ENCODE results near the gene PRPF40A. TPM values are rescaled to one million over a fixed set of nuclear protein-coding genes. Genes with fewer than 3 reads are reported as not detected.

PRPF40A gene
- total RNA-seq, 1 donor from 2014 or later, result 131 TPM

DNA sequence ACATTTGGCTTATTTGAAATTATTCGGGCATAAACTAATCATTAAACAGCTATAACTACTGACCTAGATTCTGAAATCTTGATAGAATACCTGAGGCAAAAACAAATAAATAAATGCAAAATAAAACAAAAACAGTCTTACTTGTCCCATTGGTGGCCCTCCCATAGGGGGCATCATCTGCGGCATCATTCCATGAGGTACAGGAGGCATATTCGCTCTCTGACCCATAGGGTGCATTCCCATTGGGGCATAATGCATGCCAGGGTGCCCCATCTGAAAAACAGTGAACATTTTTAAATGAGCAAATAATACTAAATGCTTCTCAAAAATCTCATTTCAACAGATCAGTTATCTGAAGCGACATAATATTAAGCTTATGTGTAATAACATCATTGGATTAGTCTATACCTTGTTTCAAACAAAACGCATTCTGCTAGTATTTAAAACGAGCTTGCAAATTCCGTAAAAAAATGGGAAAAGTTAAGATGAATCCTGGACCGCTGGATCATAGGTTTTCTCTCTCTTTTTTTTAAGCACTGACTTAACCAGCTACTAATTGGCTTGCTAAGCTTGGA is 1.3 kb downstream of the PRPF40A start:
- Histone ChIP-seq H3K36me3 (ENCODE audit: insufficient read depth, low read length) (peaks cover 30% of the 10 kb centered on the region), H2AFZ (ENCODE audit: low read depth, low read length) (no peak overlapping the region), H4K20me1 (ENCODE audit: insufficient read depth, low read length) (peaks cover 47% of the 10 kb centered on the region), H3K27me3 (ENCODE audit: insufficient read depth, low read length) (no peaks in the 10 kb centered on the region), H3K4me3 (ENCODE audit: insufficient read depth, low read depth, low read length) (peak overlapping the region; percentile 95), H3K27ac (ENCODE audit: low read depth, low read length) (no peak overlapping the region), H3K4me1 (ENCODE audit: insufficient read depth, low read length) (peaks cover 16% of the 10 kb centered on the region), H3K9me3 (ENCODE audit: insufficient read depth, low read depth, low read length) (no peaks in the 10 kb centered on the region), H3K9ac (ENCODE audit: low read length) (peak overlapping the region; percentile 99), H3K79me2 (ENCODE audit: insufficient read depth, low read length) (peaks cover 86% of the 10 kb centered on the region), H3K4me2 (ENCODE audit: low read length) (peak overlapping the region; percentile 90)
- Mint-ChIP-seq H3K27me3 (ENCODE audit: low read depth, unreplicated experiment) (no peaks in the 10 kb centered on the region), H3K27ac (ENCODE audit: unreplicated experiment) (peak overlapping the region; percentile 88), H3K36me3 (ENCODE audit: low read depth, unreplicated experiment) (peaks cover 6% of the 10 kb centered on the region), H3K9me3 (ENCODE audit: unreplicated experiment) (no peaks in the 10 kb centered on the region), H3K4me3 (ENCODE audit: unreplicated experiment) (peak overlapping the region; percentile 96), H3K4me1 (ENCODE audit: low read depth, unreplicated experiment) (peaks cover 18% of the 10 kb centered on the region)
- peak; percentile 55 for TF ChIP-seq CTCF (IDR thresholded peaks at IDR 0.05; ENCODE audit: insufficient read depth, low read depth, low read length)
- TF ChIP-seq EZH2 (IDR thresholded peaks at IDR 0.05; ENCODE audit: insufficient read depth, low read length), result no peak
- no peak for DNase-seq (ENCODE audit: low read depth)
- FAIRE-seq, result no peak

DNA sequence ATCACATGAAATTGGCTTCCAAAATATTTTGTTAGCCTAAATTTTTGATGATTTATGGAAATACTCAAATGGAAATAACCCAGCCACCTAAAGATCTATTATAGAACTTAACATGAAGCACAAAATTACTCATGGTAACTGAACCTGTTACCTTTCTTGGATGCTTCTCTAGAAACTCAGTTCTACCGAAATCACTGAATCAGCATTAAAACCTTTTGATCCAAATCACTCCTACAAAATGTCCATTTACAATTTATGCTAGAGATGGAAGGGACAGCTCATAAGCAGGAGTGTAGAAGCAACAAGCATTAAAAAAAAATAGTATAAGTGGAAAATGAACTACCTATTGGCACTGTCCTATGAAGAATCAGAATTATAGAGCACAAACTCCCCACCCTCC is 2.1 kb downstream of the PRPF40A start:
- Histone ChIP-seq H3K4me3 (ENCODE audit: insufficient read depth, low read depth, low read length) (no peak overlapping the region), H3K27ac (ENCODE audit: low read depth, low read length) (no peak overlapping the region), H3K79me2 (ENCODE audit: insufficient read depth, low read length) (peaks cover 86% of the 10 kb centered on the region), H4K20me1 (ENCODE audit: insufficient read depth, low read length) (peaks cover 53% of the 10 kb centered on the region), H3K4me2 (ENCODE audit: low read length) (peak overlapping the region; percentile 90), H3K4me1 (ENCODE audit: insufficient read depth, low read length) (peaks cover 16% of the 10 kb centered on the region), H3K9me3 (ENCODE audit: insufficient read depth, low read depth, low read length) (no peaks in the 10 kb centered on the region), H2AFZ (ENCODE audit: low read depth, low read length) (no peak overlapping the region), H3K36me3 (ENCODE audit: insufficient read depth, low read length) (peaks cover 30% of the 10 kb centered on the region), H3K9ac (ENCODE audit: low read length) (no peak overlapping the region), H3K27me3 (ENCODE audit: insufficient read depth, low read length) (no peaks in the 10 kb centered on the region)
- Mint-ChIP-seq H3K36me3 (ENCODE audit: low read depth, unreplicated experiment) (peaks cover 12% of the 10 kb centered on the region), H3K27me3 (ENCODE audit: low read depth, unreplicated experiment) (no peaks in the 10 kb centered on the region), H3K27ac (ENCODE audit: unreplicated experiment) (no peak overlapping the region), H3K4me1 (ENCODE audit: low read depth, unreplicated experiment) (peaks cover 17% of the 10 kb centered on the region), H3K9me3 (ENCODE audit: unreplicated experiment) (no peaks in the 10 kb centered on the region), H3K4me3 (ENCODE audit: unreplicated experiment) (peak overlapping the region; percentile 96)
- no peak for FAIRE-seq
- no peak for TF ChIP-seq CTCF (IDR thresholded peaks at IDR 0.05; ENCODE audit: insufficient read depth, low read depth, low read length)
- no peak for TF ChIP-seq EZH2 (IDR thresholded peaks at IDR 0.05; ENCODE audit: insufficient read depth, low read length)
- DNase-seq (ENCODE audit: low read depth), result no peak

- Histone ChIP-seq H3K79me2 (ENCODE audit: insufficient read depth, low read length) (peaks cover 100% of the 10 kb centered on the region), H4K20me1 (ENCODE audit: insufficient read depth, low read length) (peaks cover 79% of the 10 kb centered on the region), H3K4me2 (ENCODE audit: low read length) (no peak overlapping the region), H3K9me3 (ENCODE audit: insufficient read depth, low read depth, low read length) (no peaks in the 10 kb centered on the region), H2AFZ (ENCODE audit: low read depth, low read length) (no peak overlapping the region), H3K27me3 (ENCODE audit: insufficient read depth, low read length) (no peaks in the 10 kb centered on the region), H3K36me3 (ENCODE audit: insufficient read depth, low read length) (peaks cover 33% of the 10 kb centered on the region), H3K4me3 (ENCODE audit: insufficient read depth, low read depth, low read length) (no peak overlapping the region), H3K4me1 (ENCODE audit: insufficient read depth, low read length) (peaks cover 2% of the 10 kb centered on the region), H3K27ac (ENCODE audit: low read depth, low read length) (peak overlapping the region; percentile 10), H3K9ac (ENCODE audit: low read length) (no peak overlapping the region)
- H3K4me3 Mint-ChIP-seq (ENCODE audit: unreplicated experiment), result no peak overlapping the region
- peaks cover 15% of the 10 kb centered on the region for H3K4me1 Mint-ChIP-seq (ENCODE audit: low read depth, unreplicated experiment)
- TF ChIP-seq CTCF (IDR thresholded peaks at IDR 0.05; ENCODE audit: insufficient read depth, low read depth, low read length) (no peak), EZH2 (IDR thresholded peaks at IDR 0.05; ENCODE audit: insufficient read depth, low read length) (no peak)
- peaks cover 24% of the 10 kb centered on the region for H3K36me3 Mint-ChIP-seq (ENCODE audit: low read depth, unreplicated experiment)
- H3K27ac Mint-ChIP-seq (ENCODE audit: unreplicated experiment), result peak overlapping the region; percentile 51
- H3K27me3 Mint-ChIP-seq (ENCODE audit: low read depth, unreplicated experiment), result no peaks in the 10 kb centered on the region
- H3K9me3 Mint-ChIP-seq (ENCODE audit: unreplicated experiment), result no peaks in the 10 kb centered on the region
- DNase-seq (ENCODE audit: low read depth) (peak; percentile 74), FAIRE-seq (no peak)
These were observed 6.5 kb downstream of the PRPF40A start for GRCh38 chr2:152710713-152711112.

Measured in astrocyte (in vitro differentiated cells and primary cell).